T-cell (primary cell): Measurements from ENCODE around the gene CYCS. TPM values are rescaled to one million over a fixed set of nuclear protein-coding genes. Genes with fewer than 3 reads are reported as not detected.
A peak's percentile ranks its signal among the peaks of the same experiment; 100 is the strongest.

Source experiments
- ATAC-seq, 4 experiments: fragments of 200-7000 bp in 3 of 4; fragments of 150-1000 bp in 1 of 4; cut with Tn5 transposase; replicated peaks in 1 of 4; 1 replicate in 3 of 4; 2 replicates in 1 of 4; pipeline ENCODE4 v1.10.0; 2021; ENCODE audit warnings: moderate library complexity in 3 of 4, mild to moderate bottlenecking in 2 of 4, moderate number of reproducible peaks in 1 of 4
- CTCF ChIA-PET, 2 donors: fragments of 300-600 bp; sonication (Branson Sonifier 250); formaldehyde crosslinking; loops; one replicate each; lab custom pipeline; 2022; ENCODE audit warnings: antibody characterized with exemption in 2 of 2; lab: Charles Lee
- POLR2A ChIA-PET, 2 donors: fragments of 300-600 bp; sonication (Branson Sonifier 250); formaldehyde crosslinking; loops; one replicate each; lab custom pipeline; 2022; ENCODE audit warnings: antibody characterized with exemption in 2 of 2; lab: Charles Lee
- DNase-seq, 35 experiments: peaks; one replicate each; pipeline versions ENCODE4 v3.0.0 to v3.0.0-alpha.2; 2013 to 2023
- H3K27ac ChIP-seq: one replicate; pipeline ENCODE4 v1.5.1; 2013; ENCODE audit warnings: low read length
- H3K27me3 ChIP-seq, 2 experiments: replicated peaks in 1 of 2; 1 replicate in 1 of 2; 2 replicates in 1 of 2; pipeline versions ENCODE4 v1.6.1 to v1.7.0; 2013; ENCODE audit warnings: low read length in 1 of 2, mixed read lengths in 1 of 2; ENCODE audit not compliant: control insufficient read depth in 2 of 2, insufficient read depth in 2 of 2; ENCODE audit errors: extremely low read depth in 1 of 2
- H3K36me3 ChIP-seq, 2 donors: 1 replicate in 1 of 2; 2 replicates in 1 of 2; pipeline versions ENCODE4 v1.6.1 to v1.7.0; 2013; ENCODE audit warnings: low read length in 1 of 2; ENCODE audit not compliant: control insufficient read depth in 2 of 2, insufficient read depth in 1 of 2; ENCODE audit errors: extremely low read depth in 1 of 2
- H3K4me1 ChIP-seq, 2 experiments: 1 replicate in 1 of 2; 2 replicates in 1 of 2; pipeline versions ENCODE4 v1.6.1 to v1.7.0; 2013; ENCODE audit warnings: low read length in 2 of 2, mixed read lengths in 1 of 2; ENCODE audit not compliant: insufficient read depth in 2 of 2, control insufficient read depth in 1 of 2; ENCODE audit errors: extremely low read depth in 1 of 2
- H3K4me3 ChIP-seq, 2 donors: 1 replicate in 1 of 2; 2 replicates in 1 of 2; pipeline versions ENCODE4 v1.5.1 to v1.7.0; 2013; ENCODE audit warnings: mild to moderate bottlenecking in 2 of 2, low read length in 1 of 2, moderate library complexity in 1 of 2; ENCODE audit not compliant: control insufficient read depth in 1 of 2; ENCODE audit errors: extremely low read depth in 1 of 2
- H3K9me3 ChIP-seq: 2 replicates; pipeline ENCODE4 v1.7.0; 2013
- H3K27ac Mint-ChIP-seq, 2 donors: one replicate each; pipeline ENCODE4 v1.8.0; 2020 to 2021; ENCODE audit warnings: mild to moderate bottlenecking in 2 of 2, mixed read lengths in 2 of 2
- H3K27me3 Mint-ChIP-seq, 2 donors: one replicate each; pipeline ENCODE4 v1.8.0; 2021 to 2022; ENCODE audit warnings: mixed read lengths in 2 of 2
- H3K36me3 Mint-ChIP-seq: one replicate; pipeline ENCODE4 v1.8.0; 2021; ENCODE audit warnings: mixed read lengths
- H3K4me1 Mint-ChIP-seq, 3 donors: one replicate each; pipeline ENCODE4 v1.8.0; 2020 to 2022; ENCODE audit warnings: mixed read lengths in 3 of 3, mild to moderate bottlenecking in 1 of 3
- H3K4me3 Mint-ChIP-seq, 3 donors: one replicate each; pipeline ENCODE4 v1.8.0; 2020 to 2022; ENCODE audit warnings: mild to moderate bottlenecking in 3 of 3, mixed read lengths in 3 of 3, moderate library complexity in 3 of 3
- H3K9me3 Mint-ChIP-seq, 3 donors: one replicate each; pipeline ENCODE4 v1.8.0; 2020 to 2022; ENCODE audit warnings: mixed read lengths in 3 of 3
- WGBS: methylation state at CpG from one replicate; pipeline ENCODE4 v1.1.5; 2013; ENCODE audit warnings: missing lambda C conversion rate; ENCODE audit not compliant: insufficient coverage; 5-methylcytosine and 5-hydroxymethylcytosine counted together
- total RNA-seq, 35 experiments: library from RNA in 6 of 35; stranded (reverse) in 6 of 35; fragments of 120-200 nt in 1 of 35; gene quantifications; one replicate each; pipeline versions ENCODE4 v1.2.1 to v1.2.4 and lab custom pipeline; 2013 to 2026

The CYCS gene
- total RNA-seq, 5 donors from 2014 or later (not counting 1 experiment from before 2014, with no cell fraction given): 45.0 to 136 (median 47.3) TPM

- DNase-seq (peak in 34 of 35 experiments; percentile 19 to 81 (median 46)), ATAC-seq (peak; percentile 68 to 83 (median 72))
- Histone ChIP-seq H3K27ac (no peak overlapping the region), H3K36me3 (no peaks in the 10 kb centered on the region), H3K4me3 (no peak overlapping the region), H3K9me3 (no peaks in the 10 kb centered on the region), H3K4me1 (peaks cover 0 to 7% of the 10 kb centered on the region in 2 experiments), H3K27me3 (no peaks in the 10 kb centered on the region)
- POLR2A ChIA-PET: interaction anchor here in 1 of 2 donors (1.0 kb wide), 1 partner anchor 278 kb away, joined by 10 read pairs; no protein-coding TSS in a partner anchor
- Mint-ChIP-seq H3K9me3 (no peaks in the 10 kb centered on the region), H3K36me3 (no peaks in the 10 kb centered on the region), H3K27me3 (no peaks in the 10 kb centered on the region), H3K4me1 (peaks cover 4 to 9% (median 5%) of the 10 kb centered on the region in 3 donors), H3K27ac (no peak overlapping the region), H3K4me3 (no peak overlapping the region)
- no CpG with 5 or more reads among the region's 11 CpGs for WGBS
- CTCF ChIA-PET: interaction anchor here (0.6 to 2.6 kb wide), 56 partner anchors 9 to 1920 kb away, joined by 3 to 28 read pairs (median 4); partner anchors contain the start of genes CYCS (in 1 of the 2) and MALSU1 (in 1 of the 2)
These were observed 26.7 kb downstream of the CYCS start for GRCh38 chr7:25098096-25099046.

GRCh38 chr7:25095516-25096345 is 29.3 kb downstream of the CYCS start:
- Histone ChIP-seq H3K27ac (no peak overlapping the region), H3K4me1 (peaks cover 0 to 8% of the 10 kb centered on the region in 2 experiments), H3K27me3 (no peaks in the 10 kb centered on the region), H3K4me3 (no peak overlapping the region), H3K9me3 (no peaks in the 10 kb centered on the region), H3K36me3 (no peaks in the 10 kb centered on the region)
- 70% methylated on average over 5 of the region's 5 CpGs for WGBS
- ChIA-PET CTCF (interaction anchor here (0.6 to 3.5 kb wide), 8 partner anchors 8 to 284 kb away, joined by 3 to 60 read pairs (median 4); partner anchors contain the start of gene CYCS (in 1 of the 2)), POLR2A (interaction anchor here (0.6 to 0.7 kb wide), 3 partner anchors 24 to 1758 kb away, joined by 3 to 5 read pairs (median 3); no protein-coding TSS in a partner anchor)
- Mint-ChIP-seq H3K4me1 (peaks cover 5 to 11% (median 5%) of the 10 kb centered on the region in 3 donors), H3K4me3 (no peak overlapping the region), H3K9me3 (no peaks in the 10 kb centered on the region), H3K36me3 (no peaks in the 10 kb centered on the region), H3K27me3 (no peaks in the 10 kb centered on the region), H3K27ac (no peak overlapping the region)
- DNase-seq (no peak), ATAC-seq (no peak)

GRCh38 chr7:25093268-25093826 is 31.7 kb downstream of the CYCS start:
- H3K27me3 ChIP-seq: no peaks in the 10 kb centered on the region
- POLR2A ChIA-PET: interaction anchor here in 1 of 2 donors (0.5 to 0.6 kb wide), 2 partner anchors 29 to 112 kb away, joined by 3 to 4 read pairs; no protein-coding TSS in a partner anchor
- CTCF ChIA-PET: interaction anchor here (0.6 to 4.5 kb wide), 20 partner anchors 8 to 1808 kb away, joined by 3 to 60 read pairs (median 4); partner anchors contain the start of gene CYCS (in 1 of the 2)
- H3K36me3 Mint-ChIP-seq: no peaks in the 10 kb centered on the region
- no peaks in the 10 kb centered on the region for H3K27me3 Mint-ChIP-seq
- H3K9me3 ChIP-seq: no peaks in the 10 kb centered on the region
- ATAC-seq: peak; percentile 77 to 80 (median 78)
- peaks cover 5 to 11% (median 5%) of the 10 kb centered on the region in 3 donors for H3K4me1 Mint-ChIP-seq
- peaks cover 0 to 8% of the 10 kb centered on the region in 2 experiments for H3K4me1 ChIP-seq
- no peak overlapping the region for H3K4me3 Mint-ChIP-seq
- no peak overlapping the region for H3K4me3 ChIP-seq
- H3K27ac ChIP-seq: no peak overlapping the region
- no peaks in the 10 kb centered on the region for H3K9me3 Mint-ChIP-seq
- WGBS: 49% methylated on average over 3 of the region's 6 CpGs
- H3K36me3 ChIP-seq: no peaks in the 10 kb centered on the region
- H3K27ac Mint-ChIP-seq: no peak overlapping the region
- peak; percentile 22 to 80 (median 68) for DNase-seq

DNA sequence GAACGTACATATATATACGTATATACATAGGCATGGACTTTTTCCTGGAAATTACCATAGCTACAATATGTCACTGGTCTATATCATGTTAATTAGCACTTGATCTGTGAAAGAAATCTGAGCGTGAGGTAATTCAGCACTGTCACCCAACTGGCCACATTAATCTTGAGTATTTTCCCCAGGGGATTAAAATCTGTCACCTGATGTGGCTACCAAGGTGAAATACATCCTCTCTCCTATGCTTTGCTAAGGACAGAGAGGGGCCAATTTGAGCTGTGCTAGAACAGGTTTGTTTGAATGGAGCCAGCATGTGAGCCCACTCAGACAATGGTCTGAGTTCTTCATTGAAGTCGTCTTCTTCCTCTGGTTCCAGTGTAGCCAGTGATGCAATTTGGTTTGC is 33.3 kb downstream of the CYCS start:
- Histone ChIP-seq H3K27ac (no peak overlapping the region), H3K4me1 (peaks cover 0 to 8% of the 10 kb centered on the region in 2 experiments), H3K9me3 (no peaks in the 10 kb centered on the region), H3K36me3 (no peaks in the 10 kb centered on the region), H3K27me3 (no peaks in the 10 kb centered on the region), H3K4me3 (no peak overlapping the region)
- DNase-seq (no peak), ATAC-seq (no peak)
- ChIA-PET POLR2A (no interaction called here), CTCF (interaction anchor here (0.8 to 4.5 kb wide), 10 partner anchors 10 to 280 kb away, joined by 3 to 57 read pairs (median 8); no protein-coding TSS in a partner anchor)
- Mint-ChIP-seq H3K27ac (no peak overlapping the region), H3K27me3 (no peaks in the 10 kb centered on the region), H3K9me3 (no peaks in the 10 kb centered on the region), H3K36me3 (no peaks in the 10 kb centered on the region), H3K4me3 (no peak overlapping the region), H3K4me1 (peaks cover 5 to 11% (median 5%) of the 10 kb centered on the region in 3 donors)
- WGBS: 82% methylated on average over 1 of the region's 4 CpGs

DNA sequence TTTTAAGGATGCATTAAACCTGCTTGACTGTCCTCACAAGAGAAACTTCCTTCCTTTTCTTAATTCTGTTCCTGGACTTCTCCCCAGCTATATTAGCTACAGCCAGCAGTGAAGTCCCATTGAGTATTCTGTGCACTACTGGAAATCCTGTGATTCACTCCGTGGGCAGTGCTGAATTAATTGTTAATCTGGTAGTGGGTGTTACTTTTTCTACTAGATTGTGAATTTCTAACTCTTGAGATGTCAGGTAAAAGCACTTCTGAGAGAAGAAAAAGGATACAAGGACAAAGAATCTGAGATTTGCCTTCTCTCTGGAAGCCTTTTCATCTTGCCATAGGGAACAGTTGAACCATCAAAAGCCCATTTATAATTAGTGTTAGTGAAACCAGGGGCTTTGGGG is 33.9 kb downstream of the CYCS start:
- no peaks in the 10 kb centered on the region for H3K27me3 ChIP-seq
- H3K27ac Mint-ChIP-seq: no peak overlapping the region
- no peak for DNase-seq
- no CpG with 5 or more reads among the region's 1 CpG for WGBS
- ChIA-PET POLR2A (no interaction called here), CTCF (interaction anchor here (0.9 to 4.5 kb wide), 8 partner anchors 8 to 279 kb away, joined by 3 to 29 read pairs (median 6); no protein-coding TSS in a partner anchor)
- no peak overlapping the region for H3K4me3 ChIP-seq
- no peak overlapping the region for H3K27ac ChIP-seq
- peaks cover 0 to 8% of the 10 kb centered on the region in 2 experiments for H3K4me1 ChIP-seq
- H3K36me3 ChIP-seq: no peaks in the 10 kb centered on the region
- no peaks in the 10 kb centered on the region for H3K9me3 Mint-ChIP-seq
- no peak overlapping the region for H3K4me3 Mint-ChIP-seq
- no peak for ATAC-seq
- H3K9me3 ChIP-seq: no peaks in the 10 kb centered on the region
- H3K36me3 Mint-ChIP-seq: no peaks in the 10 kb centered on the region
- H3K4me1 Mint-ChIP-seq: peaks cover 5 to 11% (median 5%) of the 10 kb centered on the region in 3 donors
- no peaks in the 10 kb centered on the region for H3K27me3 Mint-ChIP-seq
